Large intestine (tissue), 3 donors: Measurements from ENCODE around the gene SNRNP35. TPM values are rescaled to one million over a fixed set of nuclear protein-coding genes. Genes with fewer than 3 reads are reported as not detected.
"Not testable (repeated sequence)": the region's sequence is repeated elsewhere in the genome, so short reads cannot be mapped to it uniquely, and the experiment has no call there.

Source experiments
- DNase-seq, 2 donors: peaks; one replicate each; pipeline versions ENCODE4 v3.0.0 to v3.0.0-alpha.2; 2013
- H3K27ac ChIP-seq: one replicate; pipeline ENCODE4 v1.5.1; 2013; ENCODE audit warnings: low read length
- H3K27me3 ChIP-seq: 2 replicates; pipeline ENCODE4 v1.6.1; 2013; ENCODE audit warnings: low read length; ENCODE audit not compliant: control insufficient read depth, insufficient read depth
- H3K36me3 ChIP-seq: 2 replicates; pipeline ENCODE4 v1.6.1; 2013; ENCODE audit warnings: low read length; ENCODE audit not compliant: control insufficient read depth, insufficient read depth
- H3K4me1 ChIP-seq: one replicate; pipeline ENCODE4 v1.6.1; 2013; ENCODE audit warnings: low read length; ENCODE audit not compliant: control insufficient read depth, insufficient read depth
- H3K4me3 ChIP-seq: one replicate; pipeline ENCODE4 v1.5.1; 2013; ENCODE audit warnings: low read length
- H3K9me3 ChIP-seq: one replicate; pipeline ENCODE4 v1.6.1; 2013; ENCODE audit warnings: mild to moderate bottlenecking, low read depth, low read length, moderate library complexity; ENCODE audit not compliant: control insufficient read depth
- WGBS: methylation state at CpG from one replicate; pipeline ENCODE4 v1.1.5; 2013; ENCODE audit warnings: low lambda C conversion rate; ENCODE audit not compliant: insufficient coverage; 5-methylcytosine and 5-hydroxymethylcytosine counted together
- polyA plus RNA-seq: library from polyadenylated mRNA; unstranded; fragments of 120-200 nt; gene quantifications from one replicate; pipeline ENCODE4 v1.2.1, GENCODE V29; 2013

The SNRNP35 gene
- polyA plus RNA-seq, 1 donor, result 31.0 TPM

GRCh38 chr12:123474485-123475245 is 16.7 kb downstream of the SNRNP35 start:
- Histone ChIP-seq H3K27me3 (no peaks in the 10 kb centered on the region), H3K36me3 (peaks cover 36% of the 10 kb centered on the region), H3K27ac (no peak overlapping the region), H3K4me1 (no peaks in the 10 kb centered on the region), H3K4me3 (no peak overlapping the region), H3K9me3 (no peaks in the 10 kb centered on the region)
- no CpG with 5 or more reads among the region's 13 CpGs for WGBS
- no peak for DNase-seq

GRCh38 chr12:123475246-123475703 is 17.3 kb downstream of the SNRNP35 start:
- H3K36me3 ChIP-seq, result peaks cover 36% of the 10 kb centered on the region
- H3K9me3 ChIP-seq, result no peaks in the 10 kb centered on the region
- no peaks in the 10 kb centered on the region for H3K4me1 ChIP-seq
- no CpG with 5 or more reads among the region's 15 CpGs for WGBS
- no peak overlapping the region for H3K4me3 ChIP-seq
- H3K27ac ChIP-seq, result no peak overlapping the region
- no peak for DNase-seq
- H3K27me3 ChIP-seq, result no peaks in the 10 kb centered on the region

- Histone ChIP-seq H3K36me3 (peaks cover 16% of the 10 kb centered on the region), H3K4me1 (no peaks in the 10 kb centered on the region), H3K27ac (no peak overlapping the region), H3K27me3 (no peaks in the 10 kb centered on the region), H3K4me3 (no peak overlapping the region), H3K9me3 (no peaks in the 10 kb centered on the region)
- DNase-seq, result no peak
- WGBS, result no CpG with 5 or more reads among the region's 11 CpGs
Measured at GRCh38 chr12:123478069-123478468, 20.1 kb downstream of the SNRNP35 start.

GRCh38 chr12:123478762-123479161 is 20.8 kb downstream of the SNRNP35 start:
- Histone ChIP-seq H3K4me1 (no peaks in the 10 kb centered on the region), H3K27me3 (no peaks in the 10 kb centered on the region), H3K9me3 (no peaks in the 10 kb centered on the region), H3K4me3 (no peak overlapping the region), H3K36me3 (peaks cover 17% of the 10 kb centered on the region), H3K27ac (no peak overlapping the region)
- DNase-seq, result no peak
- no CpG with 5 or more reads among the region's 10 CpGs for WGBS

GRCh38 chr12:123479442-123480180 is 21.7 kb downstream of the SNRNP35 start:
- Histone ChIP-seq H3K27ac (no peak overlapping the region), H3K9me3 (no peaks in the 10 kb centered on the region), H3K36me3 (peaks cover 21% of the 10 kb centered on the region), H3K27me3 (no peaks in the 10 kb centered on the region), H3K4me1 (no peaks in the 10 kb centered on the region), H3K4me3 (no peak overlapping the region)
- WGBS, result 80% methylated on average over 1 of the region's 14 CpGs
- no peak for DNase-seq

GRCh38 chr12:123481251-123481650 is 23.3 kb downstream of the SNRNP35 start:
- H3K36me3 ChIP-seq, result peaks cover 14% of the 10 kb centered on the region
- H3K27ac ChIP-seq, H3K4me3 ChIP-seq, H3K9me3 ChIP-seq, H3K27me3 ChIP-seq, H3K4me1 ChIP-seq, DNase-seq: not testable (repeated sequence)
- WGBS, result no CpG with 5 or more reads among the region's 5 CpGs

GRCh38 chr12:123482876-123483275 is 24.9 kb downstream of the SNRNP35 start:
- H3K4me1 ChIP-seq, result no peaks in the 10 kb centered on the region
- peaks cover 14% of the 10 kb centered on the region for H3K36me3 ChIP-seq
- H3K27me3 ChIP-seq, result no peaks in the 10 kb centered on the region
- H3K4me3 ChIP-seq, result no peak overlapping the region
- H3K27ac ChIP-seq, result no peak overlapping the region
- no peak for DNase-seq
- WGBS, result no CpG with 5 or more reads among the region's 6 CpGs
- no peaks in the 10 kb centered on the region for H3K9me3 ChIP-seq

GRCh38 chr12:123483602-123484248 is 25.8 kb downstream of the SNRNP35 start:
- Histone ChIP-seq H3K4me1 (no peaks in the 10 kb centered on the region), H3K27ac (no peak overlapping the region), H3K9me3 (no peaks in the 10 kb centered on the region), H3K27me3 (no peaks in the 10 kb centered on the region), H3K36me3 (peaks cover 11% of the 10 kb centered on the region), H3K4me3 (no peak overlapping the region)
- DNase-seq, result no peak
- 80% methylated on average over 1 of the region's 18 CpGs for WGBS

GRCh38 chr12:123485756-123486155 is 27.8 kb downstream of the SNRNP35 start:
- H3K4me1 ChIP-seq, result no peaks in the 10 kb centered on the region
- H3K27ac ChIP-seq, result no peak overlapping the region
- H3K4me3 ChIP-seq, result no peak overlapping the region
- no peaks in the 10 kb centered on the region for H3K27me3 ChIP-seq
- no peaks in the 10 kb centered on the region for H3K9me3 ChIP-seq
- DNase-seq, result no peak
- 100% methylated on average over 1 of the region's 14 CpGs for WGBS
- peaks cover 5% of the 10 kb centered on the region for H3K36me3 ChIP-seq

GRCh38 chr12:123487428-123487827 is 29.5 kb downstream of the SNRNP35 start:
- Histone ChIP-seq H3K36me3 (peaks cover 5% of the 10 kb centered on the region), H3K9me3 (no peaks in the 10 kb centered on the region), H3K27ac (no peak overlapping the region), H3K27me3 (no peaks in the 10 kb centered on the region), H3K4me3 (no peak overlapping the region), H3K4me1 (no peaks in the 10 kb centered on the region)
- no peak for DNase-seq
- WGBS, result no CpG with 5 or more reads among the region's 6 CpGs
